AG10803 (cell line): ENCODE results near the gene DEPDC1B.
A peak's percentile ranks its signal among the peaks of the same experiment; 100 is the strongest.
"Not testable (repeated sequence)": the region's sequence is repeated elsewhere in the genome, so short reads cannot be mapped to it uniquely, and the experiment has no call there.

Experiments
- DNase-seq: peaks from one replicate; pipeline ENCODE4 v3.0.0; 2010; ENCODE audit warnings: low read depth
- H3K4me3 ChIP-seq: 2 replicates; pipeline ENCODE4 v1.5.1; 2011; ENCODE audit warnings: mild to moderate bottlenecking, low read length, control low read depth
- CTCF ChIP-seq: conservative IDR thresholded peaks from 2 replicates; pipeline ENCODE4 v1.5.1; 2011; ENCODE audit warnings: mild to moderate bottlenecking, low read length, control low read depth, inconsistent platforms

Gene DEPDC1B

GRCh38 chr5:60594715-60595477 is 105.1 kb downstream of the DEPDC1B start:
- no peak overlapping the region for H3K4me3 ChIP-seq
- no peak for DNase-seq
- no peak for TF ChIP-seq CTCF

GRCh38 chr5:60590172-60590571 is 109.8 kb downstream of the DEPDC1B start:
- TF ChIP-seq CTCF: no peak
- no peak overlapping the region for H3K4me3 ChIP-seq
- no peak for DNase-seq

- DNase-seq, H3K4me3 ChIP-seq: not testable (repeated sequence)
Measured at GRCh38 chr5:60587312-60587711, 112.7 kb downstream of the DEPDC1B start.

GRCh38 chr5:60586307-60586901 is 113.6 kb downstream of the DEPDC1B start:
- TF ChIP-seq CTCF: peak; percentile 46
- peak; percentile 20 for DNase-seq

GRCh38 chr5:60585618-60586017 is 114.3 kb downstream of the DEPDC1B start:
- H3K4me3 ChIP-seq: no peak overlapping the region
- no peak for DNase-seq
- TF ChIP-seq CTCF: no peak

More at GRCh38 chr5:60586307-60586901, 113.6 kb downstream of the DEPDC1B start:
- H3K4me3 ChIP-seq: no peak overlapping the region

- TF ChIP-seq CTCF: no peak
- no peak for DNase-seq
- no peak overlapping the region for H3K4me3 ChIP-seq
Measured at GRCh38 chr5:60584304-60584703, 115.7 kb downstream of the DEPDC1B start.

GRCh38 chr5:60583616-60584015 is 116.3 kb downstream of the DEPDC1B start:
- DNase-seq: no peak
- no peak for TF ChIP-seq CTCF
- H3K4me3 ChIP-seq: no peak overlapping the region
